H1 (cell line): ENCODE results near the gene WEE1. TPM values are rescaled to one million over a fixed set of nuclear protein-coding genes. Genes with fewer than 3 reads are reported as not detected.

Experiments
- CTCF ChIA-PET: fragments of 300-600 bp; sonication (Branson Sonifier 250); formaldehyde crosslinking; loops from one replicate; lab custom pipeline; 2021; ENCODE audit not compliant: partially characterized antibody; lab: Charles Lee
- POLR2A ChIA-PET: fragments of 300-600 bp; sonication (Branson Sonifier 250); formaldehyde crosslinking; loops from one replicate; lab custom pipeline; 2021; ENCODE audit warnings: inconsistent platforms; ENCODE audit not compliant: partially characterized antibody; lab: Charles Lee
- DNase-seq, 2 experiments: peaks; one replicate each; pipeline versions ENCODE4 v3.0.0 to v3.0.0-alpha.2; 2010 to 2022; ENCODE audit warnings: low spot score in 2 of 2, low read depth in 1 of 2, mixed read lengths in 1 of 2
- FAIRE-seq: peaks from 2 replicates; lab custom pipeline; 2011; peaks lifted over from hg19 to GRCh38; lab: Jason Lieb, UNC
- H2AFZ ChIP-seq: 2 replicates; pipeline ENCODE4 v1.8.1; 2012; ENCODE audit warnings: low read length, inconsistent platforms
- H2AK5ac ChIP-seq: 2 replicates; pipeline ENCODE4 v1.6.1; 2013; ENCODE audit warnings: low read depth, low read length
- H2BK120ac ChIP-seq: replicated peaks from 2 replicates; pipeline ENCODE3; 2013; ENCODE audit warnings: low read depth, low read length, inconsistent platforms
- H2BK12ac ChIP-seq: 2 replicates; pipeline ENCODE4 v1.6.1; 2013; ENCODE audit warnings: low read depth, low read length
- H2BK15ac ChIP-seq: 2 replicates; pipeline ENCODE4 v1.6.1; 2013; ENCODE audit warnings: low read length
- H2BK20ac ChIP-seq: 2 replicates; pipeline ENCODE4 v1.6.1; 2013; ENCODE audit warnings: low read length
- H2BK5ac ChIP-seq: 2 replicates; pipeline ENCODE4 v1.6.1; 2013; ENCODE audit warnings: low read depth, low read length
- H3K14ac ChIP-seq: 2 replicates; pipeline ENCODE4 v1.6.1; 2013; ENCODE audit warnings: inconsistent platforms; ENCODE audit not compliant: insufficient read length
- H3K18ac ChIP-seq: 2 replicates; pipeline ENCODE4 v1.6.1; 2013; ENCODE audit warnings: low read length; ENCODE audit errors: extremely low read depth
- H3K23ac ChIP-seq: 2 replicates; pipeline ENCODE4 v1.6.1; 2013; ENCODE audit warnings: inconsistent platforms; ENCODE audit not compliant: insufficient read length
- H3K23me2 ChIP-seq: 2 replicates; pipeline ENCODE4 v1.6.1; 2013; ENCODE audit warnings: low read depth, low read length
- H3K27ac ChIP-seq: 2 replicates; pipeline ENCODE4 v1.6.1; 2011; ENCODE audit warnings: low read depth, low read length, inconsistent platforms
- H3K27me3 ChIP-seq, 4 experiments: replicated peaks in 1 of 4; 1 replicate in 1 of 4; 2 replicates in 3 of 4; pipeline versions ENCODE4 v1.6.1 to v1.8.1; 2011 to 2013; ENCODE audit warnings: low read length in 3 of 4, mild to moderate bottlenecking in 3 of 4, inconsistent platforms in 2 of 4, mixed read lengths in 2 of 4, moderate library complexity in 1 of 4; ENCODE audit not compliant: control insufficient read depth in 3 of 4, insufficient read depth in 3 of 4; ENCODE audit errors: extremely low read depth in 1 of 4
- H3K36me3 ChIP-seq, 4 experiments: 2 replicates each; pipeline versions ENCODE4 v1.6.1 to v1.8.1; 2011 to 2013; ENCODE audit warnings: mild to moderate bottlenecking in 4 of 4, low read length in 3 of 4, moderate library complexity in 2 of 4, control low read depth in 1 of 4, inconsistent platforms in 1 of 4; ENCODE audit not compliant: insufficient read depth in 4 of 4, control insufficient read depth in 2 of 4
- H3K4ac ChIP-seq: replicated peaks from 2 replicates; pipeline ENCODE3; 2013; ENCODE audit warnings: low read length, low read depth, mixed read lengths, inconsistent platforms; ENCODE audit not compliant: insufficient read length
- H3K4me1 ChIP-seq, 4 experiments: replicated peaks in 1 of 4; 1 replicate in 1 of 4; 2 replicates in 3 of 4; pipeline versions ENCODE4 v1.6.1 to v1.8.1; 2011 to 2013; ENCODE audit warnings: low read length in 3 of 4, inconsistent platforms in 2 of 4, mixed read lengths in 1 of 4; ENCODE audit not compliant: insufficient read depth in 4 of 4, control insufficient read depth in 3 of 4
- H3K4me2 ChIP-seq, 2 experiments: 2 replicates each; pipeline versions ENCODE4 v1.6.1 to v1.8.1; 2011 to 2013; ENCODE audit warnings: low read depth in 2 of 2, low read length in 2 of 2, control low read depth in 1 of 2, inconsistent platforms in 1 of 2, mild to moderate bottlenecking in 1 of 2; ENCODE audit not compliant: insufficient read depth in 1 of 2
- H3K4me3 ChIP-seq, 4 experiments: fragments of 200-600, 300-600 bp in 1 of 4; sonication (generic), shearing (Covaris generic), sonication (Bioruptor Twin) in 1 of 4; 2 replicates each; pipeline versions ENCODE4 v1.5.1 to v1.8.1; 2011 to 2016; ENCODE audit warnings: low read length in 4 of 4, low read depth in 3 of 4, control low read depth in 2 of 4, inconsistent platforms in 2 of 4, mild to moderate bottlenecking in 2 of 4, mixed read lengths in 1 of 4, moderate library complexity in 1 of 4; ENCODE audit not compliant: insufficient read depth in 2 of 4; ENCODE audit errors: extremely low read depth in 1 of 4
- H3K56ac ChIP-seq: replicated peaks from 2 replicates; pipeline ENCODE3; 2013; ENCODE audit warnings: low read depth, mild to moderate bottlenecking, mixed read lengths, low read length, inconsistent platforms; ENCODE audit not compliant: insufficient read length
- H3K79me1 ChIP-seq: 2 replicates; pipeline ENCODE4 v1.6.1; 2013; ENCODE audit warnings: low read depth, low read length, control low read depth
- H3K79me2 ChIP-seq, 2 experiments: 2 replicates each; pipeline versions ENCODE4 v1.6.1 to v1.8.1; 2012 to 2013; ENCODE audit warnings: low read length in 2 of 2, mild to moderate bottlenecking in 2 of 2, inconsistent platforms in 1 of 2; ENCODE audit not compliant: insufficient read depth in 2 of 2, control insufficient read depth in 1 of 2
- H3K9ac ChIP-seq, 4 experiments: replicated peaks in 1 of 4; 1 replicate in 1 of 4; 2 replicates in 3 of 4; pipeline versions ENCODE4 v1.6.1 to v1.8.1; 2011 to 2013; ENCODE audit warnings: low read depth in 3 of 4, low read length in 3 of 4, control low read depth in 2 of 4, mild to moderate bottlenecking in 2 of 4, moderate library complexity in 2 of 4, inconsistent platforms in 1 of 4; ENCODE audit errors: extremely low read depth in 1 of 4
- H3K9me3 ChIP-seq, 2 experiments: 2 replicates each; pipeline versions ENCODE4 v1.6.1 to v1.8.1; 2012 to 2013; ENCODE audit warnings: mild to moderate bottlenecking in 2 of 2, moderate library complexity in 2 of 2, control low read depth in 1 of 2, inconsistent platforms in 1 of 2, low read depth in 1 of 2, low read length in 1 of 2, mixed read lengths in 1 of 2; ENCODE audit not compliant: insufficient read depth in 2 of 2
- H4K20me1 ChIP-seq, 2 experiments: replicated peaks in 1 of 2; 2 replicates each; pipeline versions ENCODE3 to v1.8.1; 2011 to 2013; ENCODE audit warnings: inconsistent platforms in 2 of 2, low read length in 2 of 2, mild to moderate bottlenecking in 1 of 2; ENCODE audit not compliant: insufficient read depth in 2 of 2, control insufficient read depth in 1 of 2
- H4K5ac ChIP-seq: 2 replicates; pipeline ENCODE4 v1.6.1; 2013; ENCODE audit warnings: low read length, low read depth, mixed read lengths, inconsistent platforms; ENCODE audit not compliant: insufficient read length
- H4K8ac ChIP-seq: 2 replicates; pipeline ENCODE4 v1.8.0; 2013; ENCODE audit warnings: mild to moderate bottlenecking, moderate library complexity, low read length, inconsistent platforms; ENCODE audit not compliant: insufficient read depth; ENCODE audit errors: extremely low read depth
- H4K91ac ChIP-seq: replicated peaks from 2 replicates; pipeline ENCODE3; 2013; ENCODE audit warnings: low read length, mixed read lengths, inconsistent platforms; ENCODE audit not compliant: insufficient read length
- ASH2L ChIP-seq: fragments of 200-600, 300-600 bp; sonication (generic); IDR thresholded peaks from one replicate; pipeline ENCODE4 v1.7.1; 2017; ENCODE audit warnings: low read length
- ATF3 ChIP-seq: IDR thresholded peaks from 2 replicates; pipeline ENCODE4 v1.6.1; 2011; ENCODE audit warnings: low read depth, mild to moderate bottlenecking, low read length; ENCODE audit not compliant: insufficient read depth
- CBX5 ChIP-seq: fragments of 300-800, 300-1000 bp; sonication (generic); IDR thresholded peaks from 2 replicates; pipeline ENCODE4 v1.7.1; 2016; ENCODE audit warnings: antibody characterized with exemption, low read length, low read depth
- CTBP2 ChIP-seq: IDR thresholded peaks from 2 replicates; pipeline ENCODE4 v1.7.0; 2011; ENCODE audit warnings: borderline replicate concordance, mild to moderate bottlenecking, moderate library complexity, mixed read lengths, low read length; ENCODE audit not compliant: insufficient read depth, insufficient read length
- EGR1 ChIP-seq: IDR thresholded peaks from 2 replicates; pipeline ENCODE4 v1.6.1; 2011; ENCODE audit warnings: low read depth, low read length, borderline replicate concordance
- EZH2 ChIP-seq: fragments of 200-600 bp; sonication (generic); IDR thresholded peaks from 2 replicates; pipeline ENCODE4 v1.7.1; 2012; ENCODE audit warnings: low read depth, mild to moderate bottlenecking, moderate library complexity, low read length, inconsistent platforms; ENCODE audit not compliant: severe bottlenecking
- JUN ChIP-seq: IDR thresholded peaks from 2 replicates; pipeline ENCODE4 v1.6.1; 2011; ENCODE audit warnings: low read depth, mild to moderate bottlenecking, improper control_type of control experiment, low read length
- KDM5A ChIP-seq: fragments of 200-600 bp; IDR thresholded peaks from 2 replicates; pipeline ENCODE4 v1.7.1; 2012; ENCODE audit warnings: mild to moderate bottlenecking, low read length, inconsistent platforms, mixed read lengths
- POLR2A ChIP-seq, 2 experiments: IDR thresholded peaks; 1 replicate in 1 of 2; 2 replicates in 1 of 2; pipeline ENCODE4 v1.6.1; 2011; ENCODE audit warnings: low read depth in 2 of 2, low read length in 2 of 2, mild to moderate bottlenecking in 2 of 2; ENCODE audit errors: control extremely low read depth in 1 of 2
- POLR2AphosphoS5 ChIP-seq: IDR thresholded peaks from 2 replicates; pipeline ENCODE4 v1.6.1; 2011; ENCODE audit warnings: low read depth, low read length
- SUZ12 ChIP-seq: fragments of 200-600 bp; sonication (generic); IDR thresholded peaks from 2 replicates; pipeline ENCODE4 v1.6.1; 2012; ENCODE audit warnings: mild to moderate bottlenecking, inconsistent platforms, low read length, moderate library complexity, mixed read lengths
- WGBS, 2 experiments: shearing (Covaris generic) in 1 of 2; methylation state at CpG; one replicate each; pipeline versions ENCODE4 v1.1.6 to v1.1.7; 2013 to 2015; ENCODE audit warnings: low lambda C conversion rate in 2 of 2, mixed read lengths in 2 of 2, inconsistent platforms in 1 of 2, low coverage in 1 of 2, missing lambda C conversion rate in 1 of 2; ENCODE audit not compliant: insufficient replicate concordance in 2 of 2, insufficient coverage in 1 of 2, insufficient read length in 1 of 2; ENCODE audit errors: extremely low coverage in 1 of 2, missing lambda C conversion rate in 1 of 2; 5-methylcytosine and 5-hydroxymethylcytosine counted together
- polyA plus RNA-seq, 7 experiments: library from polyadenylated mRNA; depleted of rRNA in 3 of 7; stranded (reverse) in 5 of 7; unstranded in 2 of 7; fragments of >200 nt in 5 of 7; fragments of 200-250 nt in 2 of 7; gene quantifications; 1 replicate in 5 of 7; 2 replicates in 1 of 7; 4 replicates in 1 of 7; pipeline versions ENCODE4 v1.2.1 to v1.2.3, GENCODE V29; 2011 to 2013; ENCODE audit warnings: missing spikeins in 2 of 7, mixed read lengths in 2 of 7
- total RNA-seq: library from RNA; stranded (reverse); fragmentation: NEBNext Ultra II Directional; extraction: Animal tissue kit (Norgen Biotek cat#: 25700); gene quantifications from 2 replicates; pipeline ENCODE4 v1.2.1, GENCODE V29; 2021

The WEE1 gene
- total and polyA plus RNA-seq, 2 of the 8 experiments (the other 6 are each of a cell fraction or from before 2014, with no cell fraction given), result 40.8 to 120 TPM

DNA sequence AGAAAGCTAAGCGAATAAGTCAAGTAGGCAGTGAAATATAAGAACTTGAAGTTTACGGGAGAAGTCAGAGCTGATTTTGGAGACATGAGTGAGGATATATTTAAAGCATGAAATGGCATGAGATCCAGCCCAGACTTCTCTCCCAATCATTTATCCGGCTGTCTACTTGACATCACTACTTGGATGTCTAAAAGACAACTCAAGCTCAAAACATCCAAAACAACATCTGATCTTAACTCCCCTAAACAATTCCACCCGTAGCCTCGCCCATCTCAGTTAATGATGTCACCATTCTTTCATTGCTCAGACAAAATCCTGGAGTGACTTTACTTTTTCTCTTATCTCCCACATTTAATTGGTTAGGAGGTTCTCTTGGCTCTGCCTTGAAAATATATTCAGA lies 44.5 kb downstream of the WEE1 start:
- H2BK20ac ChIP-seq, result 0 out of 2 replicates have a peak overlapping the region, but pooled peaks have one; percentile 48
- H3K9me3 ChIP-seq, result no peaks in the 10 kb centered on the region; a peak in 1 of 4 replicates
- ChIA-PET POLR2A (interaction anchor here (0.7 to 1.8 kb wide), 3 partner anchors 9 to 677 kb away, joined by 3 to 7 read pairs (median 5); no protein-coding TSS in a partner anchor), CTCF (interaction anchor here (0.7 to 2.2 kb wide), 6 partner anchors 9 to 130 kb away, joined by 3 to 10 read pairs (median 4); no protein-coding TSS in a partner anchor)
- no peak overlapping the region for H3K14ac ChIP-seq
- no peak overlapping the region for H3K56ac ChIP-seq
- H3K23me2 ChIP-seq, result peaks cover 7% of the 10 kb centered on the region; the same call in 1 of the 2 replicates
- no peaks in the 10 kb centered on the region for H4K20me1 ChIP-seq
- no peak overlapping the region for H2BK15ac ChIP-seq
- H3K23ac ChIP-seq, result no peak overlapping the region
- no peak for DNase-seq
- H4K8ac ChIP-seq, result no peak overlapping the region
- no peak overlapping the region for H2AK5ac ChIP-seq
- H3K27ac ChIP-seq, result no peak overlapping the region
- H3K79me2 ChIP-seq, result no peaks in the 10 kb centered on the region
- H3K9ac ChIP-seq, result no peak overlapping the region
- peaks cover 0 to 7% (median 2%) of the 10 kb centered on the region in 4 experiments; a peak in 4 of 7 replicates for H3K4me1 ChIP-seq
- H3K27me3 ChIP-seq, result peaks cover 0 to 2% (median 0%) of the 10 kb centered on the region in 4 experiments; a peak in 3 of 7 replicates
- TF ChIP-seq CBX5, result no peak
- TF ChIP-seq CTBP2, result no peak
- no peak for TF ChIP-seq EGR1
- TF ChIP-seq POLR2A (IDR thresholded peaks at IDR 0.05; ENCODE audit: control extremely low read depth in 1 of 2, low read depth in 2 of 2, low read length in 2 of 2), result no peak
- no peak for TF ChIP-seq POLR2AphosphoS5
- no peak for TF ChIP-seq ATF3
- no peak for TF ChIP-seq EZH2
- no peak for TF ChIP-seq KDM5A
- no peak for TF ChIP-seq JUN
- TF ChIP-seq ASH2L, result no peak
- no peak for TF ChIP-seq SUZ12
- H2AFZ ChIP-seq, result no peak overlapping the region
- H3K18ac ChIP-seq, result no peak overlapping the region
- H2BK12ac ChIP-seq, result no peak overlapping the region
- H3K79me1 ChIP-seq, result no peaks in the 10 kb centered on the region
- no peak overlapping the region for H3K4me3 ChIP-seq
- H2BK5ac ChIP-seq, result no peak overlapping the region
- 94% methylated on average over 5 of the region's 5 CpGs; no CpG with 5 or more reads in 1 of the 2 experiments for WGBS, 2 experiments
- no peak for FAIRE-seq
- H2BK120ac ChIP-seq, result no peak overlapping the region
- no peak overlapping the region for H3K4me2 ChIP-seq
- no peaks in the 10 kb centered on the region for H3K36me3 ChIP-seq
- H3K4ac ChIP-seq, result no peak overlapping the region
- no peak overlapping the region for H4K5ac ChIP-seq
- H4K91ac ChIP-seq, result no peak overlapping the region
